ENCODE results near the gene SPATA2L.
"Not testable (repeated sequence)": the region's sequence is repeated elsewhere in the genome, so short reads cannot be mapped to it uniquely, and the experiment has no call there.

The SPATA2L gene

GRCh38 chr16:89678258-89678657 is 23.2 kb downstream of the SPATA2L start:
- DNase-seq (ENCODE audit: low spot score), result no peak
- TF ChIP-seq CTCF (IDR thresholded peaks at IDR 0.05; ENCODE audit: extremely low read depth, missing control alignments), result no peak

- no peak for DNase-seq (ENCODE audit: low spot score)
- no peak for TF ChIP-seq CTCF (IDR thresholded peaks at IDR 0.05; ENCODE audit: extremely low read depth, missing control alignments)
Observed at GRCh38 chr16:89672177-89672941, 29.1 kb downstream of the SPATA2L start.

GRCh38 chr16:89671565-89671964 is 29.9 kb downstream of the SPATA2L start:
- DNase-seq (ENCODE audit: low spot score), result not testable (repeated sequence)

GRCh38 chr16:89670496-89671431 is 30.7 kb downstream of the SPATA2L start:
- DNase-seq (ENCODE audit: low spot score), result no peak
- TF ChIP-seq CTCF (IDR thresholded peaks at IDR 0.05; ENCODE audit: extremely low read depth, missing control alignments), result no peak

- no peak for DNase-seq (ENCODE audit: low spot score)
- no peak for TF ChIP-seq CTCF (IDR thresholded peaks at IDR 0.05; ENCODE audit: extremely low read depth, missing control alignments)
Observed at GRCh38 chr16:89669755-89670154, 31.8 kb downstream of the SPATA2L start.

- DNase-seq (ENCODE audit: low spot score), result no peak
- TF ChIP-seq CTCF (IDR thresholded peaks at IDR 0.05; ENCODE audit: extremely low read depth, missing control alignments), result no peak
Observed at GRCh38 chr16:89668790-89669158, 32.7 kb downstream of the SPATA2L start.

GRCh38 chr16:89667633-89668032 is 33.9 kb downstream of the SPATA2L start:
- DNase-seq (ENCODE audit: low spot score), result no peak
- no peak for TF ChIP-seq CTCF (IDR thresholded peaks at IDR 0.05; ENCODE audit: extremely low read depth, missing control alignments)

- not testable (repeated sequence) for DNase-seq (ENCODE audit: low spot score)
Observed at GRCh38 chr16:89667000-89667399, 34.5 kb downstream of the SPATA2L start.

- DNase-seq (ENCODE audit: low spot score), result not testable (repeated sequence)
Observed at GRCh38 chr16:89664238-89664637, 37.3 kb downstream of the SPATA2L start.
